LNCAP (cell line): Measurements from ENCODE around the gene CERS1.

Source experiments
- CTCF ChIP-seq: fragments of 450-650 bp; IDR thresholded peaks from 2 replicates; pipeline ENCODE4 v1.5.1; 2017; ENCODE audit warnings: mild to moderate bottlenecking

CERS1 gene

GRCh38 chr19:18895824-18896341 lies at the start of gene CERS1:
TSS of gene CERS1 (minus strand) at chr19:18896158. CDS start at chr19:18896072, 86 bp downstream.
- TF ChIP-seq CTCF: no peak

- no peak for TF ChIP-seq CTCF
Measured at GRCh38 chr19:18945297-18945696, 49.3 kb upstream of the CERS1 start.

DNA sequence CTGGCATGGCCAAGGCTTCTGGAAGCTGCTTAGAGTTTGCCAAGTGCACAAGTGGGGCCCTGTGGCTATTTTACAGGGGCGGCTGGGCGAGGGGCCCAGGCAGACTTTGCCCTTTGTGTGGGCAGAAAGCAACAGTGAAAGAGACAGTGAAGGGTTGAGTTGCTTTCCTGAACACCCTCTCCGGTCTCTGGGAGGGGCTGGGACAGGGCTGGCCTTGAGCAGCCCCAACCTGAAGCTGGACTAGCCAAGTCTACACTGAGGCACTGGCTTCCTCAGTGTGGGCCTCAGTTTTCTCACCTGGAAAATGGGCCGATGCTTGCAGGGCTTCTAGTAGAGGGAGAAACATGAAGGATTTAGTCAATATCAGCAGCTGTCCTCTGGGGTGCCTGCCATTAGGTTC lies 47.5 kb upstream of the CERS1 start:
- TF ChIP-seq CTCF: no peak

GRCh38 chr19:18942692-18943091 lies 46.7 kb upstream of the CERS1 start:
- TF ChIP-seq CTCF: no peak

DNA sequence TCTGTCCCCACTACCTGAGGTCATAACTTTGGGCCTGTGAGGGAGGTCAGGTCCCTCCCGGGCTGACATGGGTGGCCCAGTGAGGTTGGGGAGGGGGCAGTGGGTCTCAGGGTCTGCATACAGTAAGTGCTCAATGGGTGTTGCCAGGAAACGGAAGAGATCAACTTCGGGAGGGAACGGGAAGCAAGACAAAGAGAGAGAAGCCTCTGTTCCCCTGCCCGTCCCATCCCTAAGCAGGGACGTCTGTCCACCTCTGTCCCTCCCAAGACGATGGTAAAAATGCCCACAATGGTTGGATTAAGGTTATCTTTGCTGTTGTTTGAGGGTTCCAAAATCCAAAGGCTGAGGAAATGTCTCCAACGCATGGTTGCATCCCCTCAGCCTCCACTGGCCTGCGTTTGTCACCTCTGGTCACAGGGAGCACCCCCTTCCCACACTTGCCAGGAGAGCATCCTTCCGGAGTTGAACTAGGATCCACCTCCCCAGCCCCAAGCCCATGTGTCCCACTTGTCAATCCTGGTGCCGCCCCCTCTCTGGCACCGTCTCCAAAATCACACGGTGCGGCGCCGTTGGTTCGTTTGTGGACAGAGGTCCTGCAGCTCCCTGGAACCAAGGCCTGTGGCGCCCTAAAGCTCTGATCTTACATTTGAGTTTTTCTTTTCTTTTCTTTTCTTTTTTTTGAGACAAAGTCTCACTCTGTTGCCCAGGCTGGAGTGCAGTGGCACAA lies 45.8 kb upstream of the CERS1 start:
- TF ChIP-seq CTCF: no peak

DNA sequence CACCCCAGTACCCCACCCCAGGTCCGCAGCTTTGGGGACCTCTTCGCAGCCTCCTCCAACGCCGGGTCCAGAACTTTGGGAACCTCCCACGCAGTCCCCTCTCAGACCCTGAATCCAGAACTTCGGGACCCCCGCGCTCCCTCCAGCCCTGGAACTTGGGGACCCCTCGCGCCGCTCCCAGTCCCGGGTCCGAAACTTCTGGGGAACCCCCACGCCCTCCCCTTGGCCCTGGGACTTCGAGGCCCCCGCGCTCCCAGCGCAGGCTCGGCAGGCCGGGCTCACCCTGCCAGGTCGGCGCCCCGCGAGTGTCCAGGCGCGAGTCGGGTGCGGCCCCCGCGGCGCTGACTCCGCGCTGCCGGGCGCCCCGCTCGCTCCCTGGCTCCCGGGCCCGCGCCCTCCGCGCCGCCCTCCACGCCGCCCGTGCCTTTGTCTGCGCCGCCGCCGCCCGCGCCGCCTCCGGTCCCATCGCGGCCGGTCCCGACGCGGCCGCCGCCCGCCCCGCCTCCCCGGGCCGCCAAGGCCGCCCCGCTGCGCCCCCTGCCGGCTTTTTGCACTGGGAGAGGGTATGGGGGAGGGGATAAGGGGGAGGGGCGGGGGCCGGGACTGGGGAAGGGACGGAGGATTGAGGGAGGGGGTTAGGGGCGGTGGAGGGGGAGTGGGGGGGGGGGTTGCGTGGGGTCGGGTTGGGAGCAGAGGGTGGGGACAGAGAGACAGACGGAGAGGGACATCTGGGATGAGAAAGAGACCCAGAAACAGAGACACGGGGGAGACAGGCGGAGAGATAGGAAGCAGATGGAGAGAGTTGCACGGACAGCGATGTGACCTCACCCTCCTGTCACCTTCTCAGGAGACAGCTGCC lies 45.0 kb upstream of the CERS1 start, which contains the start of gene HOMER3:
Gene HOMER3 (minus strand): TSS at position 449 of the 859 bp plus-strand sequence. CDS start 2,235 bp downstream, outside the sequence.
- peak; percentile 62 for TF ChIP-seq CTCF

- no peak for TF ChIP-seq CTCF
Measured at GRCh38 chr19:18939922-18940768, 44.2 kb upstream of the CERS1 start.
